HepG2 (cell line): ENCODE results near the gene ARL6. TPM values are rescaled to one million over a fixed set of nuclear protein-coding genes. Genes with fewer than 3 reads are reported as not detected.
A peak's percentile ranks its signal among the peaks of the same experiment; 100 is the strongest.

Experiments used
- ATAC-seq: fragments of 200-7000 bp; cut with Tn5 transposase; 3 replicates; pipeline ENCODE4 v1.9.1; 2020; ENCODE audit warnings: mild to moderate bottlenecking, moderate library complexity
- BruUV-seq: library from RNA; stranded (reverse); fragments of 400-500 nt; replicated peaks from 2 replicates; lab custom pipeline; 2021; lab: Mats Ljungman, UMichigan
- CTCF ChIA-PET: fragments of 300-600 bp; formaldehyde crosslinking; extraction: SDS; loops from one replicate; lab custom pipeline; 2021; ENCODE audit warnings: low total read pairs, inconsistent platforms, low intra/inter-chr PET ratio; lab: Yijun Ruan, JAX
- POLR2A ChIA-PET: fragments of 350-600 bp; sonication (Branson Sonifier 250); formaldehyde crosslinking; loops from one replicate; lab custom pipeline; 2020; ENCODE audit warnings: antibody characterized with exemption, inconsistent platforms; lab: Yijun Ruan, JAX
- DNase-seq: peaks from one replicate; pipeline ENCODE4 v3.0.0-alpha.2; 2015; ENCODE audit warnings: low spot score
- FAIRE-seq: peaks from 3 replicates; lab custom pipeline; 2011; peaks lifted over from hg19 to GRCh38; lab: Jason Lieb, UNC
- H2AFZ ChIP-seq: one replicate; pipeline ENCODE4 v1.6.1; 2011; ENCODE audit warnings: low read length, inconsistent platforms
- H3K27ac ChIP-seq: fragments of 300-600 bp; 3 replicates; pipeline ENCODE4 v1.8.0; 2011; ENCODE audit warnings: mixed run types, mild to moderate bottlenecking, mixed read lengths, low read length, inconsistent platforms; ENCODE audit not compliant: insufficient read depth; ENCODE audit errors: extremely low read length
- H3K27me3 ChIP-seq, 2 experiments: fragments of 200-600 bp in 1 of 2; 2 replicates in 1 of 2; 3 replicates in 1 of 2; pipeline versions ENCODE4 v1.6.0 to v1.8.0; 2011; ENCODE audit warnings: low read length in 2 of 2, mild to moderate bottlenecking in 2 of 2, moderate library complexity in 2 of 2, inconsistent platforms in 1 of 2; ENCODE audit not compliant: insufficient read depth in 2 of 2, control insufficient read depth in 1 of 2
- H3K36me3 ChIP-seq, 2 experiments: fragments of 200-600 bp in 1 of 2; replicated peaks in 1 of 2; 2 replicates in 1 of 2; 3 replicates in 1 of 2; pipeline versions ENCODE4 v1.5.1 to v1.8.0; 2011; ENCODE audit warnings: low read length in 2 of 2, inconsistent platforms in 1 of 2; ENCODE audit not compliant: insufficient read depth in 2 of 2, control insufficient read depth in 1 of 2
- H3K4me1 ChIP-seq: 2 replicates; pipeline ENCODE4 v1.5.1; 2012; ENCODE audit warnings: low read length, inconsistent platforms; ENCODE audit not compliant: insufficient read depth
- H3K4me2 ChIP-seq: 2 replicates; pipeline ENCODE4 v1.6.0; 2011; ENCODE audit warnings: low read depth, low read length, inconsistent platforms
- H3K4me3 ChIP-seq, 3 experiments: fragments of 200-600 bp in 1 of 3; sonication (generic), shearing (Covaris generic) in 1 of 3; replicated peaks in 1 of 3; 2 replicates each; pipeline ENCODE4 v1.5.1; 2011 to 2016; ENCODE audit warnings: low read length in 3 of 3, inconsistent platforms in 2 of 3, low read depth in 2 of 3, mild to moderate bottlenecking in 2 of 3, control low read depth in 1 of 3, mixed read lengths in 1 of 3; ENCODE audit not compliant: insufficient read depth in 1 of 3
- H3K79me2 ChIP-seq: one replicate; pipeline ENCODE4 v1.6.1; 2011; ENCODE audit warnings: low read length, inconsistent platforms; ENCODE audit not compliant: insufficient read depth
- H3K9ac ChIP-seq: 2 replicates; pipeline ENCODE4 v1.6.0; 2011; ENCODE audit warnings: mild to moderate bottlenecking, low read depth, low read length, inconsistent platforms; ENCODE audit not compliant: insufficient read depth
- H3K9me3 ChIP-seq: 2 replicates; pipeline ENCODE4 v1.5.1; 2012; ENCODE audit warnings: mild to moderate bottlenecking, low read length
- H4K20me1 ChIP-seq: 2 replicates; pipeline ENCODE4 v1.6.0; 2011; ENCODE audit warnings: inconsistent platforms, mild to moderate bottlenecking, low read length, moderate library complexity; ENCODE audit not compliant: insufficient read depth
- CENPBD1 ChIP-seq: sonication (generic); formaldehyde crosslinking; IDR thresholded peaks from 2 replicates; pipeline ENCODE4 v1.8.0; 2022; ENCODE audit warnings: missing genetic modification reagents, low read depth, mild to moderate bottlenecking, borderline replicate concordance
- ETS1 ChIP-seq: sonication (generic); formaldehyde crosslinking; IDR thresholded peaks from 2 replicates; pipeline ENCODE4 v1.4.0; 2020; ENCODE audit warnings: missing genetic modification reagents
- GFI1 ChIP-seq: sonication (generic); formaldehyde crosslinking; IDR thresholded peaks from 2 replicates; pipeline ENCODE4 v1.5.0; 2020; ENCODE audit warnings: missing genetic modification reagents, mild to moderate bottlenecking, borderline replicate concordance
- HNF4G ChIP-seq, 2 experiments: sonication (generic) in 1 of 2; formaldehyde crosslinking in 1 of 2; IDR thresholded peaks; 2 replicates each; pipeline versions ENCODE4 v1.4.0 to v1.6.1; 2011 to 2020; ENCODE audit warnings: borderline replicate concordance in 2 of 2, low read depth in 2 of 2, mild to moderate bottlenecking in 2 of 2, low read length in 1 of 2, missing genetic modification reagents in 1 of 2, moderate library complexity in 1 of 2
- KDM2A ChIP-seq: sonication (generic); formaldehyde crosslinking; IDR thresholded peaks from 2 replicates; pipeline ENCODE4 v1.4.0; 2020; ENCODE audit warnings: low read depth, missing genetic modification reagents, borderline replicate concordance
- RFX1 ChIP-seq: fragments of 450-650 bp; IDR thresholded peaks from 2 replicates; pipeline ENCODE4 v1.6.1; 2017
- RXRA ChIP-seq: sonication (generic); formaldehyde crosslinking; IDR thresholded peaks from 2 replicates; pipeline ENCODE4 v1.5.1; 2020; ENCODE audit warnings: missing genetic modification reagents
- SRSF9 ChIP-seq: fragments of 200-400 bp; formaldehyde crosslinking; IDR thresholded peaks from 2 replicates; pipeline ENCODE4 v1.6.1; 2018; ENCODE audit warnings: borderline replicate concordance, mild to moderate bottlenecking, low read depth, low read length; ENCODE audit not compliant: insufficient read depth, poor library complexity, severe bottlenecking
- TRAFD1 ChIP-seq: sonication (generic); formaldehyde crosslinking; IDR thresholded peaks from 2 replicates; pipeline ENCODE4 v1.5.1; 2020; ENCODE audit warnings: missing genetic modification reagents, mild to moderate bottlenecking, borderline replicate concordance
- ZNF224 ChIP-seq: sonication (generic); formaldehyde crosslinking; IDR thresholded peaks from 2 replicates; pipeline ENCODE4 v1.5.0; 2020; ENCODE audit warnings: mild to moderate bottlenecking, missing genetic modification reagents
- ZNF512 ChIP-seq: sonication (generic); formaldehyde crosslinking; IDR thresholded peaks from 2 replicates; pipeline ENCODE4 v1.4.0; 2020; ENCODE audit warnings: mild to moderate bottlenecking, missing genetic modification reagents
- ZNF607 ChIP-seq: sonication (generic); formaldehyde crosslinking; IDR thresholded peaks from 2 replicates; pipeline ENCODE4 v1.5.1; 2020; ENCODE audit warnings: missing genetic modification reagents, mild to moderate bottlenecking, borderline replicate concordance
- ZNF644 ChIP-seq: IDR thresholded peaks from 2 replicates; pipeline ENCODE4 v1.6.1; 2016; ENCODE audit warnings: low read depth
- ZNF713 ChIP-seq: sonication (generic); formaldehyde crosslinking; IDR thresholded peaks from 2 replicates; pipeline ENCODE4 v1.4.0; 2020; ENCODE audit warnings: mild to moderate bottlenecking, missing genetic modification reagents
- ZNF761 ChIP-seq: sonication (generic); formaldehyde crosslinking; conservative IDR thresholded peaks from 2 replicates; pipeline ENCODE4 v1.4.0; 2020; ENCODE audit warnings: mild to moderate bottlenecking, missing genetic modification reagents
- ZNF772 ChIP-seq: sonication (generic); formaldehyde crosslinking; IDR thresholded peaks from 2 replicates; pipeline ENCODE4 v1.5.0; 2020; ENCODE audit warnings: mild to moderate bottlenecking, missing genetic modification reagents
- WGBS: methylation state at CpG from one replicate; pipeline ENCODE4 v1.1.6; 2017; ENCODE audit warnings: low lambda C conversion rate; 5-methylcytosine and 5-hydroxymethylcytosine counted together
- in situ Hi-C: cut with HindIII; loops from 2 replicates; pipeline ENCODE4 v1.10.0; 2017; ENCODE audit warnings: low pct_unique_long_range_greater_than_20kb; ENCODE audit not compliant: extremely low pct_ligation_motif_present
- intact Hi-C: fragments of 100-400 bp; cut with micrococcal nuclease; formaldehyde crosslinking; loops from one replicate; pipeline ENCODE4 v1.10.0; 2022; ENCODE audit not compliant: unreplicated experiment
- polyA plus RNA-seq, 8 experiments: library from polyadenylated mRNA; depleted of rRNA in 3 of 8; stranded (reverse) in 7 of 8; unstranded in 1 of 8; fragments of >200 nt; fragmentation: Illumina TruSeq in 4 of 8; extraction: Trizol in 4 of 8; gene quantifications; 2 replicates each; pipeline versions ENCODE4 v1.2.1 to v1.2.3, GENCODE V29; 2011 to 2016; ENCODE audit warnings: low read depth in 4 of 8, missing spikeins in 1 of 8, mixed read lengths in 1 of 8; ENCODE audit not compliant: insufficient read depth in 1 of 8
- total RNA-seq, 5 experiments: library from RNA; depleted of rRNA; stranded (reverse); fragments of >200 nt; fragmentation: Illumina TruSeq; extraction: Trizol; gene quantifications; 2 replicates each; pipeline ENCODE4 v1.2.3, GENCODE V29; 2016; ENCODE audit warnings: low read depth in 1 of 5

ARL6 gene
- total and polyA plus RNA-seq, 2 of the 13 experiments (the other 11 are each of a cell fraction or from before 2014, with no cell fraction given) = 1.3 to 3.7 TPM

- TF ChIP-seq ZNF607 (CRISPR knock-in tag) (no peak; the same call in 1 of the 2 replicates), ETS1 (CRISPR knock-in tag) (peak; percentile 84; the same call in 1 of the 2 replicates), ZNF761 (CRISPR knock-in tag) (no peak), SRSF9 (no peak)
- TF ChIP-seq, all 625 proteins: peak for 163
Observed at GRCh38 chr3:97821774-97822358, 57.3 kb downstream of the ARL6 start, which contains the start of gene CRYBG3 (continued).

GRCh38 chr3:97822359-97822775, 57.8 kb downstream of the ARL6 start:
- POLR2A ChIA-PET = interaction anchor here (0.6 to 1.8 kb wide), 7 partner anchors 7 to 191 kb away, joined by 3 to 8 read pairs (median 3); partner anchors contain the start of gene ARL6
- Histone ChIP-seq H3K4me3 (peak overlapping the region; percentile 94 to 97 (median 94)), H3K79me2 (peaks cover 25% of the 10 kb centered on the region), H2AFZ (peak overlapping the region; percentile 46), H3K27me3 (peaks cover 2 to 8% of the 10 kb centered on the region in 2 experiments; a peak in 3 of 5 replicates), H3K9me3 (no peaks in the 10 kb centered on the region), H3K9ac (peak overlapping the region; percentile 82), H3K36me3 (no peaks in the 10 kb centered on the region), H3K4me1 (peaks cover 36% of the 10 kb centered on the region), H3K4me2 (peak overlapping the region; percentile 90), H3K27ac (peak overlapping the region; percentile 40), H4K20me1 (no peaks in the 10 kb centered on the region)
- 1% methylated on average over 24 of the region's 36 CpGs for WGBS
- intact Hi-C loops = loop anchor here (1.0 kb wide), 1 partner anchor 188 kb away; no protein-coding TSS in a partner anchor
- FAIRE-seq (no peak), DNase-seq (peak; percentile 16), ATAC-seq (peak; percentile 55)
- no TSS peak for BruUV-seq
- CTCF ChIA-PET = no interaction called here
- in situ Hi-C loops = no loop called here
- TF ChIP-seq CENPBD1 (CRISPR knock-in tag) (no peak), GFI1 (CRISPR knock-in tag) (0 out of 2 replicates have a peak, but pooled peaks have one; percentile 8), RFX1 (no peak), HNF4G (IDR thresholded peaks at IDR 0.05; ENCODE audit: borderline replicate concordance, low read depth, low read length) (no peak), HNF4G (CRISPR knock-in tag; IDR thresholded peaks at IDR 0.05; ENCODE audit: borderline replicate concordance, low read depth) (no peak), TRAFD1 (CRISPR knock-in tag) (no peak), ZNF224 (CRISPR knock-in tag) (no peak), KDM2A (CRISPR knock-in tag) (peak; percentile 17; the same call in 1 of the 2 replicates), ZNF644 (CRISPR knock-in tag) (no peak), ZNF512 (CRISPR knock-in tag) (no peak), ZNF713 (CRISPR knock-in tag) (no peak), RXRA (peak; percentile 12; the same call in 1 of the 2 replicates), ZNF772 (CRISPR knock-in tag) (no peak)
